ENCODE data around the gene APC. TPM values are rescaled to one million over a fixed set of nuclear protein-coding genes. Genes with fewer than 3 reads are reported as not detected.
A peak's percentile ranks its signal among the peaks of the same experiment; 100 is the strongest.

Gene APC
- total and polyA plus RNA-seq, 4 experiments from 2014 or later, result 4.4 to 44.5 (median 31.8) TPM

- no peak overlapping the region for H3K4me3 Mint-ChIP-seq
- no peak for DNase-seq
- no peak overlapping the region for H3K27ac Mint-ChIP-seq
- no peaks in the 10 kb centered on the region for H3K27me3 Mint-ChIP-seq
- H3K9me3 ChIP-seq (ENCODE audit: control insufficient read depth in 1 of 2, low read length in 2 of 2), result no peaks in the 10 kb centered on the region
- peaks cover 0 to 2% (median 0%) of the 10 kb centered on the region in 8 donors for H3K9me3 Mint-ChIP-seq
- no peaks in the 10 kb centered on the region for H3K27me3 ChIP-seq (ENCODE audit: insufficient read depth, low read length)
- intact Hi-C loops (cut with micrococcal nuclease), result no loop called here
- CTCF ChIA-PET (ENCODE audit: partially characterized antibody), result interaction anchor here (1.8 kb wide), 1 partner anchor 28 kb away, joined by 5 read pairs; no protein-coding TSS in a partner anchor
- POLR2A ChIA-PET (ENCODE audit: partially characterized antibody), result no interaction called here
- H3K4me1 ChIP-seq (ENCODE audit: insufficient read depth, low read length), result no peaks in the 10 kb centered on the region
- peaks cover 41 to 71% of the 10 kb centered on the region in 2 donors for H3K36me3 Mint-ChIP-seq
- H3K36me3 ChIP-seq (ENCODE audit: insufficient read depth, low read length), result peaks cover 16% of the 10 kb centered on the region
- no peak overlapping the region for H3K4me3 ChIP-seq (ENCODE audit: low read length in 2 of 2)
- H3K4me1 Mint-ChIP-seq, result peaks cover 0 to 5% (median 0%) of the 10 kb centered on the region in 4 donors
- no peak overlapping the region for H3K27ac ChIP-seq (ENCODE audit: low read depth, low read length)
These were observed 82.6 kb downstream of the APC start for GRCh38 chr5:112820246-112820645.

- DNase-seq, result no peak
- Mint-ChIP-seq H3K4me3 (no peak overlapping the region), H3K36me3 (peaks cover 39 to 70% of the 10 kb centered on the region in 2 donors), H3K27ac (peak overlapping the region in 2 of 7 donors; percentile 55 to 58), H3K27me3 (no peaks in the 10 kb centered on the region), H3K9me3 (peaks cover 0 to 2% (median 0%) of the 10 kb centered on the region in 8 donors), H3K4me1 (peaks cover 0 to 6% (median 0%) of the 10 kb centered on the region in 4 donors)
- ChIA-PET CTCF (ENCODE audit: partially characterized antibody) (interaction anchor here (1.0 kb wide), 1 partner anchor 268 kb away, joined by 3 read pairs; no protein-coding TSS in a partner anchor), POLR2A (ENCODE audit: partially characterized antibody) (no interaction called here)
- Histone ChIP-seq H3K4me1 (ENCODE audit: insufficient read depth, low read length) (no peaks in the 10 kb centered on the region), H3K27me3 (ENCODE audit: insufficient read depth, low read length) (no peaks in the 10 kb centered on the region), H3K4me3 (ENCODE audit: low read length in 2 of 2) (no peak overlapping the region), H3K36me3 (ENCODE audit: insufficient read depth, low read length) (peaks cover 10% of the 10 kb centered on the region), H3K9me3 (ENCODE audit: control insufficient read depth in 1 of 2, low read length in 2 of 2) (no peaks in the 10 kb centered on the region), H3K27ac (ENCODE audit: low read depth, low read length) (no peak overlapping the region)
- intact Hi-C loops (cut with micrococcal nuclease), result no loop called here
These were observed 84.8 kb downstream of the APC start for GRCh38 chr5:112822456-112822855.

GRCh38 chr5:112823181-112823580, 85.5 kb downstream of the APC start:
- Histone ChIP-seq H3K9me3 (ENCODE audit: control insufficient read depth in 1 of 2, low read length in 2 of 2) (no peaks in the 10 kb centered on the region), H3K36me3 (ENCODE audit: insufficient read depth, low read length) (peaks cover 10% of the 10 kb centered on the region), H3K4me1 (ENCODE audit: insufficient read depth, low read length) (no peaks in the 10 kb centered on the region), H3K27ac (ENCODE audit: low read depth, low read length) (no peak overlapping the region), H3K4me3 (ENCODE audit: low read length in 2 of 2) (no peak overlapping the region), H3K27me3 (ENCODE audit: insufficient read depth, low read length) (no peaks in the 10 kb centered on the region)
- Mint-ChIP-seq H3K4me1 (peaks cover 0 to 6% (median 0%) of the 10 kb centered on the region in 4 donors), H3K27me3 (no peaks in the 10 kb centered on the region), H3K9me3 (peaks cover 0 to 2% (median 0%) of the 10 kb centered on the region in 8 donors), H3K36me3 (peaks cover 35 to 70% of the 10 kb centered on the region in 2 donors), H3K4me3 (no peak overlapping the region), H3K27ac (peak overlapping the region in 5 of 7 donors; percentile 7 to 58 (median 19))
- ChIA-PET POLR2A (ENCODE audit: partially characterized antibody) (no interaction called here), CTCF (ENCODE audit: partially characterized antibody) (no interaction called here)
- intact Hi-C loops (cut with micrococcal nuclease), result no loop called here
- DNase-seq, result no peak

GRCh38 chr5:112823656-112824055, 86.0 kb downstream of the APC start:
- intact Hi-C loops (cut with micrococcal nuclease), result no loop called here
- Mint-ChIP-seq H3K27ac (no peak overlapping the region), H3K4me3 (no peak overlapping the region), H3K27me3 (no peaks in the 10 kb centered on the region), H3K36me3 (peaks cover 37 to 73% of the 10 kb centered on the region in 2 donors), H3K9me3 (peaks cover 0 to 2% (median 0%) of the 10 kb centered on the region in 8 donors), H3K4me1 (peaks cover 0 to 6% (median 0%) of the 10 kb centered on the region in 4 donors)
- Histone ChIP-seq H3K9me3 (ENCODE audit: control insufficient read depth in 1 of 2, low read length in 2 of 2) (no peaks in the 10 kb centered on the region), H3K36me3 (ENCODE audit: insufficient read depth, low read length) (peaks cover 10% of the 10 kb centered on the region), H3K27me3 (ENCODE audit: insufficient read depth, low read length) (no peaks in the 10 kb centered on the region), H3K4me3 (ENCODE audit: low read length in 2 of 2) (no peak overlapping the region), H3K4me1 (ENCODE audit: insufficient read depth, low read length) (no peaks in the 10 kb centered on the region), H3K27ac (ENCODE audit: low read depth, low read length) (no peak overlapping the region)
- ChIA-PET CTCF (ENCODE audit: partially characterized antibody) (no interaction called here), POLR2A (ENCODE audit: partially characterized antibody) (no interaction called here)
- DNase-seq, result no peak

- H3K27me3 Mint-ChIP-seq, result no peaks in the 10 kb centered on the region
- no peak overlapping the region for H3K27ac ChIP-seq (ENCODE audit: low read depth, low read length)
- DNase-seq, result no peak
- no peaks in the 10 kb centered on the region for H3K27me3 ChIP-seq (ENCODE audit: insufficient read depth, low read length)
- ChIA-PET CTCF (ENCODE audit: partially characterized antibody) (no interaction called here), POLR2A (ENCODE audit: partially characterized antibody) (no interaction called here)
- H3K9me3 ChIP-seq (ENCODE audit: control insufficient read depth in 1 of 2, low read length in 2 of 2), result no peaks in the 10 kb centered on the region
- H3K4me3 ChIP-seq (ENCODE audit: low read length in 2 of 2), result no peak overlapping the region
- H3K4me1 ChIP-seq (ENCODE audit: insufficient read depth, low read length), result no peaks in the 10 kb centered on the region
- intact Hi-C loops (cut with micrococcal nuclease), result no loop called here
- H3K36me3 ChIP-seq (ENCODE audit: insufficient read depth, low read length), result peaks cover 7% of the 10 kb centered on the region
- H3K4me3 Mint-ChIP-seq, result no peak overlapping the region
- peaks cover 0 to 2% (median 0%) of the 10 kb centered on the region in 8 donors for H3K9me3 Mint-ChIP-seq
- H3K27ac Mint-ChIP-seq, result peak overlapping the region in 1 of 7 donors; percentile 9
- peaks cover 37 to 73% of the 10 kb centered on the region in 2 donors for H3K36me3 Mint-ChIP-seq
- H3K4me1 Mint-ChIP-seq, result peaks cover 0 to 6% (median 0%) of the 10 kb centered on the region in 4 donors
These were observed 86.5 kb downstream of the APC start for GRCh38 chr5:112824197-112824596.

- Mint-ChIP-seq H3K27me3 (no peaks in the 10 kb centered on the region), H3K27ac (peak overlapping the region in 1 of 7 donors; percentile 10), H3K4me1 (peaks cover 0 to 1% (median 0%) of the 10 kb centered on the region in 4 donors), H3K4me3 (no peak overlapping the region), H3K9me3 (no peaks in the 10 kb centered on the region), H3K36me3 (peaks cover 36 to 60% of the 10 kb centered on the region in 2 donors)
- H3K4me3 ChIP-seq (ENCODE audit: low read length in 2 of 2), result no peak overlapping the region
- H3K27ac ChIP-seq (ENCODE audit: low read depth, low read length), result no peak overlapping the region
- H3K9me3 ChIP-seq (ENCODE audit: control insufficient read depth in 1 of 2, low read length in 2 of 2), result no peaks in the 10 kb centered on the region
- POLR2A ChIA-PET (ENCODE audit: partially characterized antibody), result no interaction called here
- H3K4me1 ChIP-seq (ENCODE audit: insufficient read depth, low read length), result no peaks in the 10 kb centered on the region
- H3K36me3 ChIP-seq (ENCODE audit: insufficient read depth, low read length), result no peaks in the 10 kb centered on the region
- intact Hi-C loops (cut with micrococcal nuclease), result no loop called here
- CTCF ChIA-PET (ENCODE audit: partially characterized antibody), result no interaction called here
- DNase-seq, result no peak
- no peaks in the 10 kb centered on the region for H3K27me3 ChIP-seq (ENCODE audit: insufficient read depth, low read length)
These were observed 92.7 kb downstream of the APC start for GRCh38 chr5:112830378-112830777.

GRCh38 chr5:112833971-112834370, 96.3 kb downstream of the APC start:
- intact Hi-C loops (cut with micrococcal nuclease), result no loop called here
- Histone ChIP-seq H3K27me3 (ENCODE audit: insufficient read depth, low read length) (no peaks in the 10 kb centered on the region), H3K4me3 (ENCODE audit: low read length in 2 of 2) (no peak overlapping the region), H3K4me1 (ENCODE audit: insufficient read depth, low read length) (no peaks in the 10 kb centered on the region), H3K9me3 (ENCODE audit: control insufficient read depth in 1 of 2, low read length in 2 of 2) (no peaks in the 10 kb centered on the region), H3K27ac (ENCODE audit: low read depth, low read length) (no peak overlapping the region), H3K36me3 (ENCODE audit: insufficient read depth, low read length) (peaks cover 15% of the 10 kb centered on the region)
- no peaks in the 10 kb centered on the region for H3K27me3 Mint-ChIP-seq
- no peak for DNase-seq
- POLR2A ChIA-PET (ENCODE audit: partially characterized antibody), result no interaction called here
- H3K36me3 Mint-ChIP-seq, result peaks cover 48 to 59% of the 10 kb centered on the region in 2 donors
- CTCF ChIA-PET (ENCODE audit: partially characterized antibody), result interaction anchor here (0.7 to 0.8 kb wide), 3 partner anchors 14 to 47 kb away, joined by 3 read pairs; no protein-coding TSS in a partner anchor
- no peaks in the 10 kb centered on the region for H3K9me3 Mint-ChIP-seq
- peaks cover 0 to 1% (median 0%) of the 10 kb centered on the region in 4 donors for H3K4me1 Mint-ChIP-seq
- H3K4me3 Mint-ChIP-seq, result no peak overlapping the region
- H3K27ac Mint-ChIP-seq, result no peak overlapping the region

Data from CD4-positive, alpha-beta memory T cell (primary cell).